Upper lobe of right lung (tissue), 1 donor: ENCODE results near the gene CROCC2. TPM values are rescaled to one million over a fixed set of nuclear protein-coding genes. Genes with fewer than 3 reads are reported as not detected.

Experiments
- ATAC-seq: fragments of 200-7000 bp; cut with Tn5 transposase; one replicate; pipeline ENCODE4 v1.9.1; 2020; ENCODE audit warnings: mild to moderate bottlenecking, moderate library complexity
- DNase-seq: peaks from one replicate; pipeline ENCODE4 v3.0.0-alpha.2; 2020
- H3K27ac ChIP-seq: fragments of 200-600 bp; one replicate; pipeline ENCODE4 v1.8.0; 2022
- H3K27me3 ChIP-seq: fragments of 200-600 bp; one replicate; pipeline ENCODE4 v1.8.0; 2022; ENCODE audit warnings: mild to moderate bottlenecking
- H3K36me3 ChIP-seq: fragments of 200-600 bp; one replicate; pipeline ENCODE4 v1.8.0; 2022
- H3K4me1 ChIP-seq: fragments of 200-600 bp; one replicate; pipeline ENCODE4 v1.8.0; 2022
- H3K4me3 ChIP-seq: fragments of 200-600 bp; one replicate; pipeline ENCODE4 v1.8.0; 2022; ENCODE audit warnings: mild to moderate bottlenecking
- H3K9me3 ChIP-seq: fragments of 200-600 bp; one replicate; pipeline ENCODE4 v1.8.0; 2022
- intact Hi-C: fragments of 100-400 bp; cut with DNase I; formaldehyde crosslinking; loops from one replicate; pipeline ENCODE4 v1.11.0; 2022
- total RNA-seq: library from RNA; stranded (reverse); fragmentation: NEBNext Ultra II Directional; extraction: Animal tissue kit (Norgen Biotek cat#: 25700); gene quantifications from one replicate; pipeline ENCODE4 v1.2.1, GENCODE V29; 2021
- TF ChIP-seq, protein P1 (sequence below): fragments of 200-600 bp; IDR thresholded peaks from one replicate; pipeline ENCODE4 v1.8.0; 2022; ENCODE audit warnings: antibody characterized with exemption
- donor health status: DM: no; HTN: yes; CAD: no; lungs with severe emphysema.

CROCC2 gene
- total RNA-seq, 1 donor from 2014 or later: 0.26 TPM

DNA sequence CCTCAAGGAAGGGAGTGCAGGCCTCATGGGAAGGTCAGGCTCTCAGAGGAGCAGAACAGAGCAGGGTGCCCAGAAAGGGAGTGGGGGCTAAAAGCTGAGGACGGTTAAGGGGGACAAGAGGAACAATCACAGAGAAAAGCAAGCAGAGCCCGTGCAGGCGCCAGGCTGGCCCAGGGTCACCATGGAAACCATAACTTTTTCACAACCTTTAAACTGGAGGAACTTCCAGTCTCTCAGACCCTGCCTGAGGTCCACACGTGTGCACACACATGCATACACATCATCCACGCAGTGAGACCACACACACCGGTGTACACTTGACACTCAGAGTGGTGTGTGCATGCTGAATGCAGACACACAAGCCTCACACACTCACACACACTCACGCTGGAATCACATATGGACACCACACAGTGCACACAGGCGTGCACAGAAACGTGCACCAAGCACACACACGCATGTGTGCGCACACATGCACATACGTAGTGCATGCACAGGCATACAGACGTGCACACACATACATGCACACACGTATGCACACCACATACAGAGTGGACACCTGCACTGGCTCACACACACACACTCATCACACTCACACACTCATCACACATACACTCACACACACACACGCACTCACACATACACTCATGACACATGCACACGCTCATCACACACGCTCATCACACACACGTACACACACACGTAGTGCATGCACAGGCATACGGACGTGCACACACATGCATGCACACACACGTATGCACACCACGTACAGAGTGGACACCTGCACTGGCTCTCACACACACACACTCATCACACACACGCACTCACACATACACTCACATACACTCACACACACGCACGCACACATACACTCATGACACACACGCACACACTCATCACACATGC, 55.1 kb downstream of the CROCC2 start:
- Histone ChIP-seq H3K27me3 (no peaks in the 10 kb centered on the region), H3K4me1 (peaks cover 23% of the 10 kb centered on the region), H3K27ac (no peak overlapping the region), H3K36me3 (no peaks in the 10 kb centered on the region), H3K4me3 (no peak overlapping the region), H3K9me3 (no peaks in the 10 kb centered on the region)
- TF ChIP-seq, protein P1, sequence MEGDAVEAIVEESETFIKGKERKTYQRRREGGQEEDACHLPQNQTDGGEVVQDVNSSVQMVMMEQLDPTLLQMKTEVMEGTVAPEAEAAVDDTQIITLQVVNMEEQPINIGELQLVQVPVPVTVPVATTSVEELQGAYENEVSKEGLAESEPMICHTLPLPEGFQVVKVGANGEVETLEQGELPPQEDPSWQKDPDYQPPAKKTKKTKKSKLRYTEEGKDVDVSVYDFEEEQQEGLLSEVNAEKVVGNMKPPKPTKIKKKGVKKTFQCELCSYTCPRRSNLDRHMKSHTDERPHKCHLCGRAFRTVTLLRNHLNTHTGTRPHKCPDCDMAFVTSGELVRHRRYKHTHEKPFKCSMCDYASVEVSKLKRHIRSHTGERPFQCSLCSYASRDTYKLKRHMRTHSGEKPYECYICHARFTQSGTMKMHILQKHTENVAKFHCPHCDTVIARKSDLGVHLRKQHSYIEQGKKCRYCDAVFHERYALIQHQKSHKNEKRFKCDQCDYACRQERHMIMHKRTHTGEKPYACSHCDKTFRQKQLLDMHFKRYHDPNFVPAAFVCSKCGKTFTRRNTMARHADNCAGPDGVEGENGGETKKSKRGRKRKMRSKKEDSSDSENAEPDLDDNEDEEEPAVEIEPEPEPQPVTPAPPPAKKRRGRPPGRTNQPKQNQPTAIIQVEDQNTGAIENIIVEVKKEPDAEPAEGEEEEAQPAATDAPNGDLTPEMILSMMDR: no peak
- ATAC-seq (peak; percentile 2), DNase-seq (no peak)
- intact Hi-C loops: no loop called here

DNA sequence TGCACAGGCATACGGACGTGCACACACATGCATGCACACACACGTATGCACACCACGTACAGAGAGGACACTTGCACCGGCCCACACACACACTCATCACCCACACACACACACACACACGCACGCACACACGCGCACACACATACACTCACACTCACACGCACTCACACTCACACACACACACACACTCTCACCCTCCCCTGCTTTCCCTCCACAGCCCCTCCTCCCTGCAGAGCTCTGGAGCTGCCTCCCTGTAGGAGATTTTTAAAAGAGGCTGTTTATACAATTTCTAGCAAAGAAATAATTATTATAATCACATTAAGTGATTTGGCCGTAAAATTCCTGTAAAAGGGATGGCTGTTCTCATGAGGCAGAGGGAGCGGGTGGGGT, 55.8 kb downstream of the CROCC2 start:
- Histone ChIP-seq H3K27me3 (no peaks in the 10 kb centered on the region), H3K4me3 (no peak overlapping the region), H3K9me3 (no peaks in the 10 kb centered on the region), H3K27ac (no peak overlapping the region), H3K4me1 (peaks cover 23% of the 10 kb centered on the region), H3K36me3 (no peaks in the 10 kb centered on the region)
- DNase-seq (no peak), ATAC-seq (no peak)
- TF ChIP-seq, protein P1: no peak
- intact Hi-C loops: no loop called here

DNA sequence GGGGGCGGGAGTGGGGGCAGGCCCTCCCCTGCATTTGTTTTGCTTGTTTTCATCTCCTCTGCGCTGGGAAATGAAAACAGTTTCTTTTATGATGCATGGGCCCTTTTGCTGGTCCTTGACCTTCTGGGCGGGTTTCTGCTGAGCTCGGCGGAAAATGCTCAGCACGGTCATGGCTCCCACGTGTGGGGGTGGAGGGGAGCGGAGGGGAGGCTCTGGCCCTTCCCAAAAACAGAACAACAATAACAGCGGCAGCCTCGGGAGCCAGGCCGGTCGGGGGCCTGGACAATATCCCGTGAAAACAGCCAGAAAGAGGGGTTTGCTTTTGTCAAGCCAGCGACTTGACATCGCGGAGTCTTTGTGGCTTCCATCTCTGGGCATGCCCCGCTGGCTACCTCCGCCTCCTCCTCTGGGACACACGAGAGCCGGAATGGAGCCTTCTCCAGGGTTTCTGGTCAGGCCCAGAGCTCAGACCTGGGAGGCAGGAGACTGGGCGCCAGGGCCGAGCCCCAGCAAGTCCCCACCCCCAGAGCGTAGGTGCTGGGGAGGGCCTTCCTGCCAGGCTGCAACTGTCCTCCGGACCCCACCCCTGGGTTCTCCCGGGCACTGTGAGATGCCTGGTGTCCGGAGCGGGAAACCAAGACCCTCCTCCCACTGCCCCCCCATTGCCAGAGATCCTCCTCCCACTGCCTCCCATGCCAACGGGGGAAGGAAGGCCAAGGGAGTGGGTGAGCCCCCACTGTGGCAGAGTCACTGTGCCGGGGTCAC, 56.3 kb downstream of the CROCC2 start:
- Histone ChIP-seq H3K36me3 (no peaks in the 10 kb centered on the region), H3K27ac (peak overlapping the region; percentile 66), H3K4me1 (peaks cover 23% of the 10 kb centered on the region), H3K4me3 (no peak overlapping the region), H3K27me3 (no peaks in the 10 kb centered on the region), H3K9me3 (no peaks in the 10 kb centered on the region)
- ATAC-seq (no peak), DNase-seq (peak; percentile 71)
- intact Hi-C loops: no loop called here
- TF ChIP-seq, protein P1: no peak

DNA sequence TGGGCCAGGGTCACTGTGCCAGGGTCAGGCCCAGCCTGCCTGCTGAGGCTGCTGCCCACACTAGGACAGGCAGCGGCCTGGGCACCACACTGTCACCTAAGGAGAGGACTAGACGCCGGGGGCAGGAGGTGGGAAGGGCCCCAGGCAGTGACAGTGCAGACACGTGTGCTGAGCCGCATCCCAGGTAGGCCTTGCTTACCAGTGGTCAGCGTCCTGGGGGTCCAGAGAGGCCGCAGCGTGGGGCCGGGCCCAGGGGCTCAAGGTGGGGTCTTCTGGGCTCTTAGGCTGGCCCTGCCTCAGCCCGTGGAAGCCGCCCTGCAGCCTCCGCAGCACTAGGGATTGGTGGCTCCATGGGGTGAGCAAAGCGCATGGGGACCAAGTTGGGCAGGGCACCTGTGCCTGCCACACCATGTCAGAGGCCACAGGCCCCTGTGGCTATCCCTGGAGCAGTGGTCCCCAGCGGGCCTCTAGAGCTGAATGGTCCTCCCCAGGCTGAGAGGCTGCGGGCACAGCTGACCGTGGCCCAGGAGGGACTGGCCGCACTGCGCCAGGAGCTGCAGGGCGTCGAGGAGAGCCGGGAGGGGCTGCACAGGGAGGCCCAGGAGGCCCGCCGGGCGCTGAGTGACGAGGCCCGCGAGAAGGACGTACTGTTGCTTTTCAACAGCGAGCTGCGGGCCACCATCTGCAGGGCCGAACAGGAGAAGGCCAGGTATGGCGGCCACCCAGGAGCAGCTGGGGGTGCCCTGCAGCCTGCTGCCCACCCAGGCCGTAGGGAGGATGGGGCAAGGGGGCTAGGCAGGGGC, 57.1 kb downstream of the CROCC2 start:
- intact Hi-C loops: no loop called here
- TF ChIP-seq, protein P1: no peak
- H3K27ac ChIP-seq: peak overlapping the region; percentile 66

DNA sequence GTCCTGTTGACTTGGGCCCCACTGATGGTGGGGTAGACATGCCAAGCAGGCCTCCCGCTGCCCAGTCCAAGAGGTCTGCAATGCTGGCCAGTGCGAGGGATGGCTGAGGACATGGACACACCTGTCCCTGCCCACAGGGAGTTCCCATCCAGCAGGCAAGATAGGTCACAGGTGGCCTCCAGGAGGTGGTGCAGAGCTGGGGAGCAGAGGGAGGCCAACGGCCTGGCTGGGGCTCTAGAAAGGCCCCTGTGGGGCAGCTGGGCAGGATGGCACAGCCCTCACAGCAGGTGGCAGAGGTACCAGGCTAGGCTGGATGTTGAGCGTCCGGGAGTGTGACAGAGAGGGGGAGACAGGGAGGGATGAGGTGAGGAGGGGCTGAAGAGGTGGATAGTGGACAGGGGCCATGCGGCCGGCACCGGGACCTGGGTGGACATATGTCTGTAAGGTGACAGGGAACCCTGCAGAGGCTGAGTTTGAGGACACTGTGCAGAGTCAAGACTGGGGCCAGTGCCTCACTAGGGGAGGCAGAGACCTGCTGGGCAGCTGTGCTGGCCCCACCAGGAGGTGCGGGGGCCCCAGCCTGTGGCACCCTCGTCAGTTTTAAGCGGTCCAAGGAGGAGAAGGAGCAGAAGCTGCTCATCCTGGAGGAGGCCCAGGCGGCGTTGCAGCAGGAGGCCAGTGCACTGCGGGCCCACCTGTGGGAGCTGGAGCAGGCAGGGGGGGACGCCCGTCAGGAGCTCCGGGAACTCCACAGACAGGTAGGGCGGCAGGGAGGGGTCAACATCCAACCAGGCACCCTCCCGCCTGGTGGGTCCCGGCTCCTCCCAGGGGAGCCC, 58.0 kb downstream of the CROCC2 start:
- Histone ChIP-seq H3K4me3 (no peak overlapping the region), H3K36me3 (no peaks in the 10 kb centered on the region), H3K9me3 (no peaks in the 10 kb centered on the region), H3K4me1 (peaks cover 23% of the 10 kb centered on the region), H3K27ac (no peak overlapping the region), H3K27me3 (no peaks in the 10 kb centered on the region)
- DNase-seq: peak; percentile 62
- no peak for ATAC-seq
- TF ChIP-seq, protein P1: no peak
- intact Hi-C loops: no loop called here

More for the DNA sequence above, 57.1 kb downstream of the CROCC2 start:
- H3K36me3 ChIP-seq: no peaks in the 10 kb centered on the region
- no peaks in the 10 kb centered on the region for H3K9me3 ChIP-seq
- peak; percentile 58 for DNase-seq
- H3K4me3 ChIP-seq: no peak overlapping the region
- ATAC-seq: no peak
- peaks cover 23% of the 10 kb centered on the region for H3K4me1 ChIP-seq
- no peaks in the 10 kb centered on the region for H3K27me3 ChIP-seq
